ENCODE results near the gene CHN2. TPM values are rescaled to one million over a fixed set of nuclear protein-coding genes. Genes with fewer than 3 reads are reported as not detected.

CHN2 gene
- polyA plus RNA-seq, 2 of the 4 experiments (the other 2 are of a cell fraction), result 0.06 TPM; not detected in 1

DNA sequence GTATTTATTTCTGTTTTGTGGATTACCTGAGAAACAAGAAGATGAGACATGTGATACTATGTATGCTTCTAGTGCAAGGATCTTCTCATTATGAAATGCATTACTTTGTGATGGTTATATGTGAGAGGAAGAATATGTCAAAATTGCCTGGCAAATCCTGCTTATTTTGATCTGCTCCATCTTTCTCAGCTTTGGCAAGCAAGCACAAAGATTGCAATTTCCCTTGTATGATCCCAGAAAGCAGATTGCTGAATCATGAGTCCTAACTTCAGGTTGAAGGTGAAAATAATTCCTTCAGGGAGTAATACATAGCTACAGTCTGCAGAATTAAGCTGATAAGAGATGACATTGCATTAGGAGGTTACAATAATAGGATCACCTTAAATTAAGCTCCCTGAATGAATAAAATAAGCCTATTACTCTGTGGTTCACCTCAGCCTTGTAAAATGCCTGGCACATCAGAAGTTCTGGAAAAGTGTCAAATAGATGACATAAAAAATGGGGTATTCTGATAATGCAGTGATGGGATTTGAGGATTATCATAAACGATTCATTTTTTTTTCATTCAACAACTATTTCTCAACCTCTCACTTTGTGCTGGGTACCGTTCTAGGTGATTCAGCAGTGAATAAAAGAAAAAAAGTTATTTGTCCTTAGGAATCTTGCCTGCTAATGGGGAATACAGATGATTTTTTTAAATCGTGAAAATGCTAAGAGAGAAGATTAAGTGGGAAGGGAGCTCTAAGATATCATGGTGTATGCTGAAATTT lies 120.7 kb downstream of the CHN2 start:
- Histone ChIP-seq H3K4me2 (no peak overlapping the region), H3K4me1 (no peaks in the 10 kb centered on the region), H3K9me3 (no peaks in the 10 kb centered on the region), H3K4me3 (no peak overlapping the region), H3K27ac (no peak overlapping the region)
- POLR2A ChIA-PET, result no interaction called here
- FAIRE-seq (no peak), DNase-seq (ENCODE audit: low read depth in 1 of 2, low spot score in 1 of 2) (no peak), ATAC-seq (no peak)
- TF ChIP-seq, protein P1, sequence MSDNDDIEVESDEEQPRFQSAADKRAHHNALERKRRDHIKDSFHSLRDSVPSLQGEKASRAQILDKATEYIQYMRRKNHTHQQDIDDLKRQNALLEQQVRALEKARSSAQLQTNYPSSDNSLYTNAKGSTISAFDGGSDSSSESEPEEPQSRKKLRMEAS (IDR thresholded peaks at IDR 0.05), result no peak
- no peak for TF ChIP-seq RAD21 (conservative IDR thresholded peaks at IDR 0.05 in 1 of 2, IDR thresholded peaks at IDR 0.05 in 1 of 2)
- TF ChIP-seq JUN (IDR thresholded peaks at IDR 0.05), result no peak
- CTCF ChIA-PET, result no interaction called here
- 20% methylated on average over 3 of the region's 3 CpGs for WGBS (ENCODE audit: missing lambda C conversion rate)

DNA sequence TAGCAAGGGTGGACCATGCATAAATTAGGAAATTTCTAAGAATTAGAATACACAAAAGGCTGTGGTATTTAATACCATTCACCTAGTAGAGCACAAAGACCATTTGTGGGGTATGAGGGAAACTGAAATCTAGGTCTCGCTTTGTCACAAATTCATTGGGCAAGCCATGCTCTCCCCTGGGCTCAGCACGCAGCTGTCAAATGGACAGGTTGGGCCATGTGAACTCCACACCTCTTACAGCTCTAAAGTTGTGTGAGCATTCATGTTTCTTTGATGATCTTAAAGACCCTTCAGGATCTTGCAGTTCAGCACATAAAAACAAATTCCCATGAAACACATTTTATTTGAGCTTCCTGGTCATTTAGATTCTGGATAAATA lies 121.3 kb downstream of the CHN2 start:
- CTCF ChIA-PET, result no interaction called here
- H3K4me2 ChIP-seq, result no peak overlapping the region
- 80% methylated on average over 2 of the region's 2 CpGs for WGBS (ENCODE audit: missing lambda C conversion rate)
- no peak overlapping the region for H3K27ac ChIP-seq
- H3K4me3 ChIP-seq, result no peak overlapping the region
- no peak for FAIRE-seq
- TF ChIP-seq POLR2A (IDR thresholded peaks at IDR 0.05; ENCODE audit: low read length), result no peak
- no peak for TF ChIP-seq RARB (CRISPR knock-in tag; IDR thresholded peaks at IDR 0.05)
- TF ChIP-seq TP53 (CRISPR knock-in tag; IDR thresholded peaks at IDR 0.05), result no peak
- TF ChIP-seq CHD4 (IDR thresholded peaks at IDR 0.05; ENCODE audit: borderline replicate concordance), result no peak
- TF ChIP-seq MAZ (IDR thresholded peaks at IDR 0.05; ENCODE audit: borderline replicate concordance, low read depth, low read length), result no peak
- no peak for TF ChIP-seq SMC3 (IDR thresholded peaks at IDR 0.05)
- no peak for TF ChIP-seq RCOR1 (IDR thresholded peaks at IDR 0.05; ENCODE audit: low read depth, low read length)
- TF ChIP-seq, protein P1 (IDR thresholded peaks at IDR 0.05), result no peak
- no peak for TF ChIP-seq RFX5 (IDR thresholded peaks at IDR 0.05)
- TF ChIP-seq EP300 (IDR thresholded peaks at IDR 0.05), result no peak
- TF ChIP-seq BHLHE40 (IDR thresholded peaks at IDR 0.05; ENCODE audit: low read depth, low read length), result no peak
- TF ChIP-seq, protein P2, sequence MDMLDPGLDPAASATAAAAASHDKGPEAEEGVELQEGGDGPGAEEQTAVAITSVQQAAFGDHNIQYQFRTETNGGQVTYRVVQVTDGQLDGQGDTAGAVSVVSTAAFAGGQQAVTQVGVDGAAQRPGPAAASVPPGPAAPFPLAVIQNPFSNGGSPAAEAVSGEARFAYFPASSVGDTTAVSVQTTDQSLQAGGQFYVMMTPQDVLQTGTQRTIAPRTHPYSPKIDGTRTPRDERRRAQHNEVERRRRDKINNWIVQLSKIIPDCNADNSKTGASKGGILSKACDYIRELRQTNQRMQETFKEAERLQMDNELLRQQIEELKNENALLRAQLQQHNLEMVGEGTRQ (IDR thresholded peaks at IDR 0.05), result no peak
- TF ChIP-seq KDM5A (IDR thresholded peaks at IDR 0.05), result no peak
- TF ChIP-seq TFCP2L1 (CRISPR knock-in tag; IDR thresholded peaks at IDR 0.05), result no peak
- TF ChIP-seq, protein P3, sequence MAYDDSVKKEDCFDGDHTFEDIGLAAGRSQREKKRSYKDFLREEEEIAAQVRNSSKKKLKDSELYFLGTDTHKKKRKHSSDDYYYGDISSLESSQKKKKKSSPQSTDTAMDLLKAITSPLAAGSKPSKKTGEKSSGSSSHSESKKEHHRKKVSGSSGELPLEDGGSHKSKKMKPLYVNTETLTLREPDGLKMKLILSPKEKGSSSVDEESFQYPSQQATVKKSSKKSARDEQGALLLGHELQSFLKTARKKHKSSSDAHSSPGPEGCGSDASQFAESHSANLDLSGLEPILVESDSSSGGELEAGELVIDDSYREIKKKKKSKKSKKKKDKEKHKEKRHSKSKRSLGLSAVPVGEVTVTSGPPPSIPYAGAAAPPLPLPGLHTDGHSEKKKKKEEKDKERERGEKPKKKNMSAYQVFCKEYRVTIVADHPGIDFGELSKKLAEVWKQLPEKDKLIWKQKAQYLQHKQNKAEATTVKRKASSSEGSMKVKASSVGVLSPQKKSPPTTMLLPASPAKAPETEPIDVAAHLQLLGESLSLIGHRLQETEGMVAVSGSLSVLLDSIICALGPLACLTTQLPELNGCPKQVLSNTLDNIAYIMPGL (CRISPR knock-in tag; IDR thresholded peaks at IDR 0.05; ENCODE audit: borderline replicate concordance), result no peak
- no peak for TF ChIP-seq GATA3 (IDR thresholded peaks at IDR 0.05; ENCODE audit: borderline replicate concordance)
- no peak for TF ChIP-seq EHMT2 (IDR thresholded peaks at IDR 0.05; ENCODE audit: low read depth)
- no peak for TF ChIP-seq JUNB (IDR thresholded peaks at IDR 0.05)
- TF ChIP-seq, protein P4, sequence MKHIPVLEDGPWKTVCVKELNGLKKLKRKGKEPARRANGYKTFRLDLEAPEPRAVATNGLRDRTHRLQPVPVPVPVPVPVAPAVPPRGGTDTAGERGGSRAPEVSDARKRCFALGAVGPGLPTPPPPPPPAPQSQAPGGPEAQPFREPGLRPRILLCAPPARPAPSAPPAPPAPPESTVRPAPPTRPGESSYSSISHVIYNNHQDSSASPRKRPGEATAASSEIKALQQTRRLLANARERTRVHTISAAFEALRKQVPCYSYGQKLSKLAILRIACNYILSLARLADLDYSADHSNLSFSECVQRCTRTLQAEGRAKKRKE (CRISPR knock-in tag; IDR thresholded peaks at IDR 0.05; ENCODE audit: low read depth), result no peak
- no peak for TF ChIP-seq FOXS1 (CRISPR knock-in tag; IDR thresholded peaks at IDR 0.05)
- POLR2A ChIA-PET, result no interaction called here
- no peak for ATAC-seq
- no peaks in the 10 kb centered on the region for H3K9me3 ChIP-seq
- no peak for DNase-seq (ENCODE audit: low read depth in 1 of 2, low spot score in 1 of 2)
- no peaks in the 10 kb centered on the region for H3K4me1 ChIP-seq

Data from A549 (cell line).